Measurements from ENCODE around the gene EMX2.
"Not testable (repeated sequence)": the region's sequence is repeated elsewhere in the genome, so short reads cannot be mapped to it uniquely, and the experiment has no call there.

EMX2 gene

GRCh38 chr10:117584831-117585230 lies 42.3 kb downstream of the EMX2 start:
- H3K4me3 ChIP-seq (ENCODE audit: low read length); DNase-seq (ENCODE audit: low read depth, low spot score): not testable (repeated sequence)

DNA sequence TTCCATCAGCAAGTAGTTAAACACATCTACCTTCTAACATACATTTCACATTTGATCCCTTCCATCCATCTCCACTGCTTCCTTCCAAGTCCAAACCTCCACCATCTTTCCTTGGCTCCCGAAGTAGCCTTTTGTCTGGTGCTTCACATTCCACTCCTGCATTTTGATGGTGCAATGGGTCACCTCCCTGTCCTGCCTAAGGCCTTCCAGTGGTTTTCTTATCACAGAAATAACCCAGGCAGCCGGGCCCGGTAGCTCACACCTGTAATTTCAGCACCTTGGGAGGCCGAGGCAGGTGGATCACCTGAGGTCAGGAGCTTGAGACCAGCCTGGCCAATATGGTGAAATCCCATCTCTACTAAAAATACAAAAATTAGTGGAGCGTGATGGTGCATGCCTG lies 44.5 kb downstream of the EMX2 start:
- DNase-seq (ENCODE audit: low read depth, low spot score), result no peak
- H3K4me3 ChIP-seq (ENCODE audit: low read length), result no peak overlapping the region

DNA sequence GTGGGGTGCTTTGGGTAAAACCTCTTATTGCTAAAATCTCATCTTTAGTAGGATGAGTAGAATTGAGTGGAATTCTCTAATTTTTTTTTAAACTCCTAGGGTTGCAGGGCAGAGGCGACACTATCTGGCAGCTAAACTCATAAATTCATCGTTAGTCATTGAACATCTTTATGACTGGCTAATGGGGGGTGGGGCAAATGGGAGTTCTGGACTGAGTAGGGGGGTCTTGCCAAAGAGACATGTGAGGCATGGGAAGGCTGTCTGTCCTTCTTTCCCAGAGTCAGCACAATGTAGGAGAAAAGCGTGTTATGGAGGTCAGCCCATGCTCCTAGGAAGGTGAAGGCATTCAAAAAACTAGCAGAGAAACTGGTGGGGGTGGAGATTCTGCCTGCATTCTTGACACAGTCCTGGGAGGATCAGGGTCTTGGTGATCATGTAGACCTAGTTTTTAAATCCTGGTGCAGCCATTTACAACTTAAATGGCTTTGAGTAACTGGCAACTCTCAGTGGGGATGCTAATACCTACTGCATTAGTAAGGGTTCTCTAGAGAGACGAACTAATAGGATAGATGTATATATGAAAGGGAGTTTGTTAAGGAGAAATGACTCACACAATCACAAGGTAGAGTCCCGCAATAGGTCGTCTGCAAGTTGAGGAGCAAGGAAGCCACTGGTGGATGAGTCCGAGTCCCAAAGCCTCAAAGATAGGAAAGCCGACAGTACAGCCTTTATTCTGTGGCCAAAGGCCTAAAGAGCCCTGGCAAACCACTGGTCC lies 47.7 kb downstream of the EMX2 start:
- no peak for DNase-seq (ENCODE audit: low read depth, low spot score)

DNA sequence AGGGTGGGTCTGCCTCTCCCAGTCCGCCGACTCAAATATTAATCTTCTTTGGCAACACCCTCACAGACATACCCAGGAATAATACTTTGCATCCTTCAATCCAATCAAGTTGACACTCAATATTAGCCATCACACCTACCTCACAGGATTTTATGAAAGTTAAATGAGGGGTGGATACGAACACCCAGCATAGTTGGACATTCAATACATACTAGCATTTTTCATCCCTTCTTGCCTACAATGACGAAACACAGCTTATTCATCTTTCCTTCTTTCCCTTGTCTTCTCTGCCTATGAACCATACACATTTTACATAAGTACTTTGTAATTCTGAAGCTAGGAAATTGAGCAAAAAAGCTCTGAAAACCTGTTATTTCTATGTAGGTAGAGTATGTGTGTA lies 48.5 kb downstream of the EMX2 start:
- H3K4me3 ChIP-seq (ENCODE audit: low read length), result no peak overlapping the region
- no peak for DNase-seq (ENCODE audit: low read depth, low spot score)

More for the DNA sequence above, 47.7 kb downstream of the EMX2 start:
- H3K4me3 ChIP-seq (ENCODE audit: low read length), result no peak overlapping the region

GRCh38 chr10:117594722-117595121 lies 52.2 kb downstream of the EMX2 start:
- no peak overlapping the region for H3K4me3 ChIP-seq (ENCODE audit: low read length)
- no peak for DNase-seq (ENCODE audit: low read depth, low spot score)

- H3K4me3 ChIP-seq (ENCODE audit: low read length), result no peak overlapping the region
- DNase-seq (ENCODE audit: low read depth, low spot score), result no peak
These were observed 54.2 kb downstream of the EMX2 start for GRCh38 chr10:117596706-117597105.

- H3K4me3 ChIP-seq (ENCODE audit: low read length), result no peak overlapping the region
- no peak for DNase-seq (ENCODE audit: low read depth, low spot score)
These were observed 54.7 kb downstream of the EMX2 start for GRCh38 chr10:117597216-117597615.

All from Jurkat, Clone E6-1 (cell line).